Neural cell (in vitro differentiated cells): ENCODE measurements around the gene GABRB2. TPM values are rescaled to one million over a fixed set of nuclear protein-coding genes. Genes with fewer than 3 reads are reported as not detected.

Experiments used
- H2AFZ ChIP-seq: fragments of 200-600, 300-800 bp; sonication (generic), shearing (Covaris generic); 2 replicates; pipeline ENCODE4 v1.6.0; 2014; ENCODE audit warnings: low read depth, mild to moderate bottlenecking, antibody characterized with exemption, low read length, moderate library complexity
- H3F3A ChIP-seq: fragments of 200-600 bp; shearing (Covaris generic); 2 replicates; pipeline ENCODE4 v1.6.1; 2016; ENCODE audit warnings: mild to moderate bottlenecking, moderate library complexity, mixed read lengths, antibody characterized with exemption, low read length; ENCODE audit not compliant: insufficient read depth, poor library complexity, severe bottlenecking
- H3K27ac ChIP-seq: fragments of 200-600, 300-800 bp; sonication (generic), shearing (Covaris generic); 2 replicates; pipeline ENCODE4 v1.5.1; 2014; ENCODE audit warnings: mild to moderate bottlenecking, low read length, moderate library complexity
- H3K27me3 ChIP-seq: fragments of 300-800, 200-600 bp; sonication (generic), shearing (Covaris generic); 2 replicates; pipeline ENCODE4 v1.6.0; 2014; ENCODE audit warnings: mild to moderate bottlenecking, low read depth, low read length, moderate library complexity; ENCODE audit not compliant: insufficient read depth
- H3K36me3 ChIP-seq: fragments of 300-800, 200-600 bp; sonication (generic), shearing (Covaris generic); 2 replicates; pipeline ENCODE4 v1.5.1; 2014; ENCODE audit warnings: mild to moderate bottlenecking, antibody characterized with exemption, low read length, moderate library complexity; ENCODE audit not compliant: insufficient read depth
- H3K4me2 ChIP-seq: fragments of 300-800, 200-600 bp; sonication (generic), shearing (Covaris generic); 2 replicates; pipeline ENCODE4 v1.6.0; 2014; ENCODE audit warnings: mild to moderate bottlenecking, low read length
- H3K4me3 ChIP-seq: fragments of 300-800, 200-600 bp; sonication (generic), shearing (Covaris generic); 2 replicates; pipeline ENCODE4 v1.5.1; 2014; ENCODE audit warnings: mild to moderate bottlenecking, low read length, moderate library complexity
- H3K79me2 ChIP-seq: fragments of 200-600 bp; shearing (Covaris generic); replicated peaks from 2 replicates; pipeline ENCODE4 v1.6.0; 2014; ENCODE audit warnings: mild to moderate bottlenecking, low read length, moderate library complexity; ENCODE audit not compliant: insufficient read depth
- H3K9ac ChIP-seq: fragments of 300-800, 200-600 bp; sonication (generic), shearing (Covaris generic); 2 replicates; pipeline ENCODE4 v1.6.1; 2016; ENCODE audit warnings: mild to moderate bottlenecking, low read length, mixed read lengths
- H3K9me2 ChIP-seq: fragments of 200-600 bp; shearing (Covaris generic); 2 replicates; pipeline ENCODE4 v1.6.1; 2016; ENCODE audit warnings: mild to moderate bottlenecking, low read length, mixed read lengths; ENCODE audit not compliant: insufficient read depth
- H3K9me3 ChIP-seq: fragments of 200-600, 300-800 bp; sonication (generic), shearing (Covaris generic); 2 replicates; pipeline ENCODE4 v1.6.1; 2016; ENCODE audit warnings: mild to moderate bottlenecking, mixed run types, low read length, moderate library complexity, mixed read lengths
- H4K20me1 ChIP-seq: fragments of 200-600 bp; shearing (Covaris generic); 2 replicates; pipeline ENCODE4 v1.6.1; 2016; ENCODE audit warnings: mild to moderate bottlenecking, mixed run types; ENCODE audit not compliant: insufficient read depth
- EP300 ChIP-seq: fragments of 450-650 bp; conservative IDR thresholded peaks from 2 replicates; pipeline ENCODE4 v1.6.1; 2014; ENCODE audit warnings: antibody characterized with exemption, mild to moderate bottlenecking, moderate library complexity; ENCODE audit not compliant: poor library complexity, severe bottlenecking
- EZH2 ChIP-seq: fragments of 200-600, 300-800 bp; shearing (Covaris generic), sonication (generic); IDR thresholded peaks from 2 replicates; pipeline ENCODE4 v1.6.1; 2014; ENCODE audit warnings: antibody characterized with exemption, low read length, borderline replicate concordance, mild to moderate bottlenecking; ENCODE audit not compliant: insufficient read depth, poor library complexity, severe bottlenecking
- MXI1 ChIP-seq: fragments of 450-650 bp; conservative IDR thresholded peaks from 2 replicates; pipeline ENCODE4 v1.6.1; 2014; ENCODE audit warnings: antibody characterized with exemption, mild to moderate bottlenecking; ENCODE audit not compliant: poor library complexity, severe bottlenecking
- POLR2AphosphoS5 ChIP-seq: IDR thresholded peaks from 2 replicates; pipeline ENCODE4 v1.6.1; 2012
- RAD21 ChIP-seq: fragments of 450-650 bp; conservative IDR thresholded peaks from 2 replicates; pipeline ENCODE4 v1.6.1; 2014; ENCODE audit warnings: antibody characterized with exemption, mild to moderate bottlenecking, moderate library complexity
- SMC3 ChIP-seq: fragments of 450-650 bp; conservative IDR thresholded peaks from 2 replicates; pipeline ENCODE4 v1.6.1; 2014; ENCODE audit warnings: antibody characterized with exemption, mild to moderate bottlenecking, moderate library complexity; ENCODE audit not compliant: poor library complexity
- TAF1 ChIP-seq: IDR thresholded peaks from 2 replicates; pipeline ENCODE4 v1.6.1; 2012; ENCODE audit warnings: low read depth
- polyA plus RNA-seq: library from polyadenylated mRNA; depleted of rRNA; stranded (reverse); fragments of >200 nt; gene quantifications from 2 replicates; pipeline ENCODE4 v1.2.3, GENCODE V29; 2014
- TF ChIP-seq, protein P1 (sequence below): IDR thresholded peaks from 2 replicates; pipeline ENCODE4 v1.6.1; 2012; ENCODE audit warnings: borderline replicate concordance
- TF ChIP-seq, protein P2 (sequence below): fragments of 450-650 bp; IDR thresholded peaks from 2 replicates; pipeline ENCODE4 v1.5.1; 2014; ENCODE audit warnings: antibody characterized with exemption, mild to moderate bottlenecking, moderate library complexity; ENCODE audit not compliant: poor library complexity, severe bottlenecking

GABRB2 gene
- polyA plus RNA-seq, 1 donor from 2014 or later, result 106 TPM

- no peaks in the 10 kb centered on the region for H4K20me1 ChIP-seq
- no peaks in the 10 kb centered on the region for H3K9me2 ChIP-seq
- no peaks in the 10 kb centered on the region for H3F3A ChIP-seq
- no peak overlapping the region for H2AFZ ChIP-seq
- TF ChIP-seq, protein P1, sequence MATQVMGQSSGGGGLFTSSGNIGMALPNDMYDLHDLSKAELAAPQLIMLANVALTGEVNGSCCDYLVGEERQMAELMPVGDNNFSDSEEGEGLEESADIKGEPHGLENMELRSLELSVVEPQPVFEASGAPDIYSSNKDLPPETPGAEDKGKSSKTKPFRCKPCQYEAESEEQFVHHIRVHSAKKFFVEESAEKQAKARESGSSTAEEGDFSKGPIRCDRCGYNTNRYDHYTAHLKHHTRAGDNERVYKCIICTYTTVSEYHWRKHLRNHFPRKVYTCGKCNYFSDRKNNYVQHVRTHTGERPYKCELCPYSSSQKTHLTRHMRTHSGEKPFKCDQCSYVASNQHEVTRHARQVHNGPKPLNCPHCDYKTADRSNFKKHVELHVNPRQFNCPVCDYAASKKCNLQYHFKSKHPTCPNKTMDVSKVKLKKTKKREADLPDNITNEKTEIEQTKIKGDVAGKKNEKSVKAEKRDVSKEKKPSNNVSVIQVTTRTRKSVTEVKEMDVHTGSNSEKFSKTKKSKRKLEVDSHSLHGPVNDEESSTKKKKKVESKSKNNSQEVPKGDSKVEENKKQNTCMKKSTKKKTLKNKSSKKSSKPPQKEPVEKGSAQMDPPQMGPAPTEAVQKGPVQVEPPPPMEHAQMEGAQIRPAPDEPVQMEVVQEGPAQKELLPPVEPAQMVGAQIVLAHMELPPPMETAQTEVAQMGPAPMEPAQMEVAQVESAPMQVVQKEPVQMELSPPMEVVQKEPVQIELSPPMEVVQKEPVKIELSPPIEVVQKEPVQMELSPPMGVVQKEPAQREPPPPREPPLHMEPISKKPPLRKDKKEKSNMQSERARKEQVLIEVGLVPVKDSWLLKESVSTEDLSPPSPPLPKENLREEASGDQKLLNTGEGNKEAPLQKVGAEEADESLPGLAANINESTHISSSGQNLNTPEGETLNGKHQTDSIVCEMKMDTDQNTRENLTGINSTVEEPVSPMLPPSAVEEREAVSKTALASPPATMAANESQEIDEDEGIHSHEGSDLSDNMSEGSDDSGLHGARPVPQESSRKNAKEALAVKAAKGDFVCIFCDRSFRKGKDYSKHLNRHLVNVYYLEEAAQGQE, result no peak
- TF ChIP-seq SMC3 (no peak), MXI1 (no peak), EZH2 (no peak), TAF1 (no peak), POLR2AphosphoS5 (no peak), EP300 (no peak), RAD21 (no peak)
- TF ChIP-seq, protein P2, sequence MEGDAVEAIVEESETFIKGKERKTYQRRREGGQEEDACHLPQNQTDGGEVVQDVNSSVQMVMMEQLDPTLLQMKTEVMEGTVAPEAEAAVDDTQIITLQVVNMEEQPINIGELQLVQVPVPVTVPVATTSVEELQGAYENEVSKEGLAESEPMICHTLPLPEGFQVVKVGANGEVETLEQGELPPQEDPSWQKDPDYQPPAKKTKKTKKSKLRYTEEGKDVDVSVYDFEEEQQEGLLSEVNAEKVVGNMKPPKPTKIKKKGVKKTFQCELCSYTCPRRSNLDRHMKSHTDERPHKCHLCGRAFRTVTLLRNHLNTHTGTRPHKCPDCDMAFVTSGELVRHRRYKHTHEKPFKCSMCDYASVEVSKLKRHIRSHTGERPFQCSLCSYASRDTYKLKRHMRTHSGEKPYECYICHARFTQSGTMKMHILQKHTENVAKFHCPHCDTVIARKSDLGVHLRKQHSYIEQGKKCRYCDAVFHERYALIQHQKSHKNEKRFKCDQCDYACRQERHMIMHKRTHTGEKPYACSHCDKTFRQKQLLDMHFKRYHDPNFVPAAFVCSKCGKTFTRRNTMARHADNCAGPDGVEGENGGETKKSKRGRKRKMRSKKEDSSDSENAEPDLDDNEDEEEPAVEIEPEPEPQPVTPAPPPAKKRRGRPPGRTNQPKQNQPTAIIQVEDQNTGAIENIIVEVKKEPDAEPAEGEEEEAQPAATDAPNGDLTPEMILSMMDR, result no peak
- no peaks in the 10 kb centered on the region for H3K79me2 ChIP-seq
- no peak overlapping the region for H3K4me3 ChIP-seq
- no peak overlapping the region for H3K9ac ChIP-seq
- no peak overlapping the region for H3K27ac ChIP-seq
- H3K27me3 ChIP-seq, result no peaks in the 10 kb centered on the region
- no peak overlapping the region for H3K4me2 ChIP-seq
- H3K36me3 ChIP-seq, result no peaks in the 10 kb centered on the region
- peaks cover 2% of the 10 kb centered on the region for H3K9me3 ChIP-seq
Observed at GRCh38 chr5:161265006-161265405, 281.5 kb downstream of the GABRB2 start.

GRCh38 chr5:161263191-161263590, 283.3 kb downstream of the GABRB2 start:
- Histone ChIP-seq H3K4me2 (no peak overlapping the region), H3K9me2 (no peaks in the 10 kb centered on the region), H3K36me3 (no peaks in the 10 kb centered on the region), H3K4me3 (no peak overlapping the region), H3K9me3 (peaks cover 2% of the 10 kb centered on the region), H2AFZ (no peak overlapping the region), H3K27me3 (no peaks in the 10 kb centered on the region), H4K20me1 (no peaks in the 10 kb centered on the region), H3K9ac (no peak overlapping the region), H3K79me2 (no peaks in the 10 kb centered on the region), H3K27ac (no peak overlapping the region), H3F3A (no peaks in the 10 kb centered on the region)
- TF ChIP-seq RAD21 (no peak), EZH2 (no peak), SMC3 (no peak), TAF1 (no peak), EP300 (no peak), MXI1 (no peak), POLR2AphosphoS5 (no peak)
- TF ChIP-seq, protein P2, result no peak
- TF ChIP-seq, protein P1, result no peak
